Stimulated activated CD8-positive, alpha-beta memory T cell treated with anti-CD3 and anti-CD28 coated beads, Interleukin-7, amount 100 ng/mL, for 24 hours (primary cell): ENCODE data around the gene MTG2.
A peak's percentile ranks its signal among the peaks of the same experiment; 100 is the strongest.
"Not testable (repeated sequence)": the region's sequence is repeated elsewhere in the genome, so short reads cannot be mapped to it uniquely, and the experiment has no call there.

Source experiments
- DNase-seq: peaks from one replicate; pipeline ENCODE4 v3.0.0-alpha.2; 2020; ENCODE audit warnings: low read depth

Gene MTG2

GRCh38 chr20:62146019-62146755, 36.6 kb upstream of the MTG2 start:
- no peak for DNase-seq

GRCh38 chr20:62147125-62147524, 35.7 kb upstream of the MTG2 start:
- no peak for DNase-seq

GRCh38 chr20:62147528-62147927, 35.3 kb upstream of the MTG2 start:
- DNase-seq = no peak

GRCh38 chr20:62148383-62148782, 34.4 kb upstream of the MTG2 start:
- DNase-seq = not testable (repeated sequence)

GRCh38 chr20:62148908-62149314, 33.9 kb upstream of the MTG2 start:
- DNase-seq = no peak

GRCh38 chr20:62149532-62150309, 33.1 kb upstream of the MTG2 start:
- DNase-seq = no peak

- DNase-seq = no peak
Measured at GRCh38 chr20:62150310-62150575, 32.6 kb upstream of the MTG2 start.

- DNase-seq = no peak
Measured at GRCh38 chr20:62151225-62151624, 31.6 kb upstream of the MTG2 start.

GRCh38 chr20:62151835-62152364, 30.9 kb upstream of the MTG2 start:
- no peak for DNase-seq

- DNase-seq = no peak
Measured at GRCh38 chr20:62155428-62156253, 27.2 kb upstream of the MTG2 start.

- DNase-seq = no peak
Measured at GRCh38 chr20:62156254-62156556, 26.6 kb upstream of the MTG2 start.

GRCh38 chr20:62156592-62157386, 26.0 kb upstream of the MTG2 start:
- peak; percentile 53 for DNase-seq

GRCh38 chr20:62157387-62158087, 25.3 kb upstream of the MTG2 start:
- DNase-seq = no peak

GRCh38 chr20:62158088-62158400, 24.8 kb upstream of the MTG2 start:
- no peak for DNase-seq

GRCh38 chr20:62158541-62158940, 24.3 kb upstream of the MTG2 start:
- DNase-seq = no peak

- DNase-seq = no peak
Measured at GRCh38 chr20:62159052-62159451, 23.8 kb upstream of the MTG2 start.

GRCh38 chr20:62159839-62160238, 23.0 kb upstream of the MTG2 start:
- peak; percentile 41 for DNase-seq

GRCh38 chr20:62160253-62160652, 22.6 kb upstream of the MTG2 start:
- DNase-seq = no peak

- DNase-seq = no peak
Measured at GRCh38 chr20:62160876-62161275, 22.0 kb upstream of the MTG2 start.

GRCh38 chr20:62161347-62161746, 21.5 kb upstream of the MTG2 start:
- DNase-seq = no peak

- DNase-seq = no peak
Measured at GRCh38 chr20:62162765-62163484, 19.9 kb upstream of the MTG2 start.
